SKM-1 (cell line): Measurements from ENCODE around the gene SCYL3.
"Not testable (repeated sequence)": the region's sequence is repeated elsewhere in the genome, so short reads cannot be mapped to it uniquely, and the experiment has no call there.

Experiments used
- DNase-seq: peaks from one replicate; lab custom pipeline; 2025; ENCODE audit not compliant: unreplicated experiment; lab: John Stamatoyannopoulos, UW

The SCYL3 gene

GRCh38 chr1:169893645-169894423, at the start of gene SCYL3:
TSS of gene SCYL3 (minus strand) at chr1:169893896. CDS start at chr1:169888840, 5,056 bp downstream.
- peak; percentile 98 for DNase-seq

- DNase-seq, result no peak
Observed at GRCh38 chr1:169941982-169942830, 48.5 kb upstream of the SCYL3 start.

GRCh38 chr1:169933984-169934725, 40.5 kb upstream of the SCYL3 start:
- no peak for DNase-seq

- DNase-seq, result no peak
Observed at GRCh38 chr1:169931795-169932231, 38.1 kb upstream of the SCYL3 start.

GRCh38 chr1:169929210-169929526, 35.5 kb upstream of the SCYL3 start:
- DNase-seq, result no peak

- peak; percentile 30 for DNase-seq
Observed at GRCh38 chr1:169928438-169929209, 34.9 kb upstream of the SCYL3 start.

- DNase-seq, result no peak
Observed at GRCh38 chr1:169925505-169926482, 32.1 kb upstream of the SCYL3 start.

- DNase-seq, result no peak
Observed at GRCh38 chr1:169924829-169925228, 31.1 kb upstream of the SCYL3 start.

GRCh38 chr1:169924063-169924462, 30.4 kb upstream of the SCYL3 start:
- DNase-seq, result no peak

GRCh38 chr1:169921080-169921479, 27.4 kb upstream of the SCYL3 start:
- DNase-seq, result no peak

- no peak for DNase-seq
Observed at GRCh38 chr1:169918927-169919326, 25.2 kb upstream of the SCYL3 start.

- DNase-seq, result not testable (repeated sequence)
Observed at GRCh38 chr1:169918220-169918619, 24.5 kb upstream of the SCYL3 start.

GRCh38 chr1:169915150-169915549, 21.5 kb upstream of the SCYL3 start:
- DNase-seq, result no peak

- no peak for DNase-seq
Observed at GRCh38 chr1:169914531-169914930, 20.8 kb upstream of the SCYL3 start.

- no peak for DNase-seq
Observed at GRCh38 chr1:169909499-169909898, 15.8 kb upstream of the SCYL3 start.

- DNase-seq, result no peak
Observed at GRCh38 chr1:169906938-169907337, 13.2 kb upstream of the SCYL3 start.

GRCh38 chr1:169904834-169905233, 11.1 kb upstream of the SCYL3 start:
- no peak for DNase-seq

- DNase-seq, result no peak
Observed at GRCh38 chr1:169902751-169903150, 9.1 kb upstream of the SCYL3 start.

GRCh38 chr1:169901115-169901514, 7.4 kb upstream of the SCYL3 start:
- no peak for DNase-seq

- DNase-seq, result no peak
Observed at GRCh38 chr1:169900571-169900970, 6.9 kb upstream of the SCYL3 start.
